Mesenchymal stem cell (in vitro differentiated cells and primary cell): ENCODE results near the gene KATNAL2.
A peak's percentile ranks its signal among the peaks of the same experiment; 100 is the strongest.

Experiments used
- DNase-seq: peaks from one replicate; pipeline ENCODE4 v3.0.0-alpha.2; 2013
- H2AFZ ChIP-seq: one replicate; pipeline ENCODE4 v1.6.1; 2013; ENCODE audit warnings: low read depth, mild to moderate bottlenecking, control low read depth, inconsistent platforms, low read length, moderate library complexity
- H2AK5ac ChIP-seq: 2 replicates; pipeline ENCODE4 v1.6.1; 2013; ENCODE audit warnings: low read length, moderate library complexity, mild to moderate bottlenecking, inconsistent platforms; ENCODE audit not compliant: severe bottlenecking
- H2BK120ac ChIP-seq: one replicate; pipeline ENCODE4 v1.6.1; 2013; ENCODE audit warnings: low read depth, mild to moderate bottlenecking, inconsistent platforms, low read length, moderate library complexity
- H2BK12ac ChIP-seq, 2 experiments: one replicate each; pipeline ENCODE4 v1.6.1; 2013; ENCODE audit warnings: inconsistent platforms in 2 of 2, low read length in 2 of 2, mild to moderate bottlenecking in 2 of 2, moderate library complexity in 2 of 2, control low read depth in 1 of 2
- H2BK15ac ChIP-seq: one replicate; pipeline ENCODE4 v1.6.1; 2013; ENCODE audit warnings: mild to moderate bottlenecking, low read depth, inconsistent platforms; ENCODE audit not compliant: poor library complexity, severe bottlenecking
- H2BK5ac ChIP-seq: 2 replicates; pipeline ENCODE4 v1.6.1; 2013; ENCODE audit warnings: low read depth, mild to moderate bottlenecking, low read length, control low read depth, inconsistent platforms; ENCODE audit not compliant: poor library complexity, severe bottlenecking
- H3K14ac ChIP-seq, 2 experiments: one replicate each; pipeline ENCODE4 v1.6.1; 2013; ENCODE audit warnings: inconsistent platforms in 2 of 2, low read length in 2 of 2, control low read depth in 1 of 2, mild to moderate bottlenecking in 1 of 2, moderate library complexity in 1 of 2
- H3K18ac ChIP-seq, 2 experiments: one replicate each; pipeline ENCODE4 v1.6.1; 2013; ENCODE audit warnings: inconsistent platforms in 2 of 2, low read length in 2 of 2, control low read depth in 1 of 2, low read depth in 1 of 2, mild to moderate bottlenecking in 1 of 2
- H3K23ac ChIP-seq, 2 experiments: one replicate each; pipeline ENCODE4 v1.6.1; 2013; ENCODE audit warnings: inconsistent platforms in 2 of 2, low read length in 2 of 2, mild to moderate bottlenecking in 2 of 2, moderate library complexity in 2 of 2, control low read depth in 1 of 2
- H3K27ac ChIP-seq: 2 replicates; pipeline ENCODE4 v1.5.1; 2013; ENCODE audit warnings: mild to moderate bottlenecking, moderate library complexity, low read length, control low read depth, inconsistent platforms; ENCODE audit not compliant: poor library complexity, severe bottlenecking
- H3K27me3 ChIP-seq, 2 experiments: 2 replicates each; pipeline versions ENCODE4 v1.6.1 to v1.7.0; 2013; ENCODE audit warnings: low read length in 2 of 2, mild to moderate bottlenecking in 2 of 2, moderate library complexity in 2 of 2, control low read depth in 1 of 2, inconsistent platforms in 1 of 2; ENCODE audit not compliant: control insufficient read depth in 1 of 2, insufficient read depth in 1 of 2
- H3K36me3 ChIP-seq, 2 experiments: 2 replicates each; pipeline versions ENCODE4 v1.6.1 to v1.7.0; 2013; ENCODE audit warnings: low read length in 2 of 2, control low read depth in 1 of 2, inconsistent platforms in 1 of 2, low read depth in 1 of 2, mild to moderate bottlenecking in 1 of 2; ENCODE audit not compliant: insufficient read depth in 2 of 2, control insufficient read depth in 1 of 2
- H3K4ac ChIP-seq, 2 experiments: one replicate each; pipeline ENCODE4 v1.6.1; 2013; ENCODE audit warnings: inconsistent platforms in 2 of 2, low read length in 2 of 2, mild to moderate bottlenecking in 2 of 2, moderate library complexity in 2 of 2, control low read depth in 1 of 2, low read depth in 1 of 2
- H3K4me1 ChIP-seq: 2 replicates; pipeline ENCODE4 v1.6.1; 2013; ENCODE audit warnings: low read depth, low read length, control low read depth; ENCODE audit not compliant: control insufficient read depth, insufficient read depth
- H3K4me2 ChIP-seq: 2 replicates; pipeline ENCODE4 v1.6.1; 2013; ENCODE audit warnings: low read length, mild to moderate bottlenecking, inconsistent platforms; ENCODE audit not compliant: poor library complexity, severe bottlenecking
- H3K4me3 ChIP-seq, 2 experiments: 2 replicates each; pipeline versions ENCODE4 v1.5.1 to v1.7.0; 2013; ENCODE audit warnings: low read length in 2 of 2, mild to moderate bottlenecking in 2 of 2, control low read depth in 1 of 2, low read depth in 1 of 2; ENCODE audit not compliant: insufficient read depth in 1 of 2
- H3K79me1 ChIP-seq: replicated peaks from 2 replicates; pipeline ENCODE4 v1.6.1; 2013; ENCODE audit warnings: mild to moderate bottlenecking, control low read depth, low read length, inconsistent platforms; ENCODE audit not compliant: poor library complexity, severe bottlenecking
- H3K9ac ChIP-seq: 2 replicates; pipeline ENCODE4 v1.7.0; 2013; ENCODE audit warnings: mild to moderate bottlenecking, low read length, moderate library complexity
- H3K9me3 ChIP-seq: 2 replicates; pipeline ENCODE4 v1.7.0; 2013; ENCODE audit warnings: mild to moderate bottlenecking, low read length; ENCODE audit not compliant: control insufficient read depth
- H4K8ac ChIP-seq: one replicate; pipeline ENCODE4 v1.6.1; 2013; ENCODE audit warnings: inconsistent platforms, mild to moderate bottlenecking, low read length, moderate library complexity
- H4K91ac ChIP-seq: one replicate; pipeline ENCODE4 v1.6.1; 2013; ENCODE audit warnings: mild to moderate bottlenecking, low read length, inconsistent platforms
- WGBS: methylation state at CpG from one replicate; pipeline ENCODE4 v1.1.7; 2013; ENCODE audit warnings: mixed read lengths; 5-methylcytosine and 5-hydroxymethylcytosine counted together

KATNAL2 gene

GRCh38 chr18:46892842-46893241, 24.6 kb upstream of the KATNAL2 start:
- H3K4me2 ChIP-seq, result no peak overlapping the region
- no peak overlapping the region for H3K4ac ChIP-seq
- H2BK120ac ChIP-seq, result no peak overlapping the region
- no peak overlapping the region for H3K14ac ChIP-seq
- no peak for DNase-seq
- no peak overlapping the region for H3K4me3 ChIP-seq
- no peak overlapping the region for H3K23ac ChIP-seq
- H3K4me1 ChIP-seq, result no peaks in the 10 kb centered on the region
- H2AFZ ChIP-seq, result no peak overlapping the region
- H2BK15ac ChIP-seq, result no peak overlapping the region
- no peak overlapping the region for H2BK12ac ChIP-seq
- H3K9ac ChIP-seq, result no peak overlapping the region
- H4K91ac ChIP-seq, result no peak overlapping the region
- H4K8ac ChIP-seq, result no peak overlapping the region
- no peak overlapping the region for H3K27ac ChIP-seq
- H3K18ac ChIP-seq, result no peak overlapping the region
- no peak overlapping the region for H2AK5ac ChIP-seq
- H3K27me3 ChIP-seq, result no peaks in the 10 kb centered on the region
- H3K36me3 ChIP-seq, result peaks cover 8 to 30% of the 10 kb centered on the region in 2 experiments
- peaks cover 17% of the 10 kb centered on the region for H3K9me3 ChIP-seq
- peaks cover 30% of the 10 kb centered on the region for H3K79me1 ChIP-seq
- 100% methylated on average over 1 of the region's 1 CpG for WGBS
- H2BK5ac ChIP-seq, result no peak overlapping the region

GRCh38 chr18:46893360-46893759, 24.0 kb upstream of the KATNAL2 start:
- Histone ChIP-seq H3K9me3 (peaks cover 14% of the 10 kb centered on the region), H3K4ac (no peak overlapping the region), H3K4me2 (no peak overlapping the region), H4K91ac (no peak overlapping the region), H3K23ac (no peak overlapping the region), H3K14ac (no peak overlapping the region), H3K79me1 (peaks cover 33% of the 10 kb centered on the region), H3K4me1 (no peaks in the 10 kb centered on the region), H3K4me3 (no peak overlapping the region), H3K27ac (no peak overlapping the region), H2BK5ac (no peak overlapping the region), H2BK120ac (no peak overlapping the region), H3K18ac (no peak overlapping the region), H3K9ac (no peak overlapping the region), H3K36me3 (peaks cover 8 to 28% of the 10 kb centered on the region in 2 experiments), H2AFZ (no peak overlapping the region), H2AK5ac (no peak overlapping the region), H3K27me3 (no peaks in the 10 kb centered on the region), H2BK15ac (no peak overlapping the region), H4K8ac (no peak overlapping the region), H2BK12ac (no peak overlapping the region)
- 94% methylated on average over 1 of the region's 1 CpG for WGBS
- DNase-seq, result no peak

GRCh38 chr18:46894124-46894523, 23.3 kb upstream of the KATNAL2 start:
- Histone ChIP-seq H3K4me2 (no peak overlapping the region), H3K36me3 (peaks cover 3 to 20% of the 10 kb centered on the region in 2 experiments), H4K8ac (no peak overlapping the region), H3K27ac (no peak overlapping the region), H3K4me1 (no peaks in the 10 kb centered on the region), H3K9ac (no peak overlapping the region), H4K91ac (no peak overlapping the region), H3K79me1 (peaks cover 30% of the 10 kb centered on the region), H2BK15ac (no peak overlapping the region), H2AK5ac (no peak overlapping the region), H3K18ac (no peak overlapping the region), H2BK120ac (no peak overlapping the region), H3K9me3 (peaks cover 6% of the 10 kb centered on the region), H3K23ac (peak overlapping the region in 1 of 2 experiments; percentile 52), H2BK12ac (no peak overlapping the region), H3K14ac (no peak overlapping the region), H2AFZ (no peak overlapping the region), H3K27me3 (no peaks in the 10 kb centered on the region), H3K4me3 (no peak overlapping the region), H3K4ac (no peak overlapping the region), H2BK5ac (no peak overlapping the region)
- no CpG with 5 or more reads among the region's 2 CpGs for WGBS
- DNase-seq, result no peak

DNA sequence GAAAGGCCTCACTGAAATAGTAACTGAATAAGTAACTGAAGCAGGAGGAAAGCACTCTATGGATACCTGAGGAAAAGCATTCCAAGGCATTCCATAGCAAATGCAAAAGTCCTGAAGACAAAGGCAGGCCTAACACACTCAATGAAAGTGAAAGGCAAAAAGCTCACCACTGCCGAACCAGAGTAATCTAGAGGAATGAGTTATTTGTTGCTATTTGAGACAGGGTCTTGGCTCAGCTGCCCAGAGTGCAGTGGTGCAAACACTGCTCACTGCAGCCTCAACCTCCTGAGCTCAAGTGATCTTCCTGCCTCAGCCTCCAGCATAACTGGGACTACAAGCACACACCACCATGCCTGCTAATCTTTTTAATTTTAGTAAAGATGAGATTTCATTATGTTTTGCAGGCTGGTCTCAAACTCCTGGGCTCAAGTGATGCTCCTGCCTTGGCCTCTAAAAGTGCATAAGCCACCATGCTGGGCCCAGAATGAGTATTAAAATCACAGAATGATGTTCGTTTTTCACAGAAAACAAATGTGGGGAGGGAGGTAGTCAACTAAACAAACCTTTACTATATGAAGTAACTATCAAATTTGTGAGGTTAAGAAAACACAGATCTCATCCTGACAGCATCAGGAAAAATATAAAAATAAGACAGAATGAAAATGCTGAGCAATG, 18.0 kb upstream of the KATNAL2 start:
- peaks cover 0 to 4% of the 10 kb centered on the region in 2 experiments for H3K36me3 ChIP-seq
- H3K18ac ChIP-seq, result peak overlapping the region in 1 of 2 experiments; percentile 12
- H2BK12ac ChIP-seq, result no peak overlapping the region
- no peak overlapping the region for H4K8ac ChIP-seq
- H3K14ac ChIP-seq, result peak overlapping the region in 1 of 2 experiments; percentile 55
- H3K27ac ChIP-seq, result no peak overlapping the region
- H3K79me1 ChIP-seq, result peaks cover 22% of the 10 kb centered on the region
- H3K9ac ChIP-seq, result no peak overlapping the region
- H3K27me3 ChIP-seq, result no peaks in the 10 kb centered on the region
- H3K4me2 ChIP-seq, result no peak overlapping the region
- H3K23ac ChIP-seq, result peak overlapping the region in 1 of 2 experiments; percentile 42
- no peak overlapping the region for H2BK5ac ChIP-seq
- H2BK120ac ChIP-seq, result no peak overlapping the region
- no peak overlapping the region for H3K4me3 ChIP-seq
- peak; percentile 12 for DNase-seq
- H2BK15ac ChIP-seq, result no peak overlapping the region
- H2AFZ ChIP-seq, result no peak overlapping the region
- no peak overlapping the region for H2AK5ac ChIP-seq
- 100% methylated on average over 1 of the region's 2 CpGs for WGBS
- H4K91ac ChIP-seq, result no peak overlapping the region
- peaks cover 1% of the 10 kb centered on the region for H3K4me1 ChIP-seq
- H3K9me3 ChIP-seq, result no peaks in the 10 kb centered on the region
- no peak overlapping the region for H3K4ac ChIP-seq
